CD4-positive, alpha-beta T cell (primary cell): ENCODE results near the gene TXNDC2. TPM values are rescaled to one million over a fixed set of nuclear protein-coding genes. Genes with fewer than 3 reads are reported as not detected.

Experiments
- ATAC-seq: fragments of 200-7000 bp; cut with Tn5 transposase; one replicate; pipeline ENCODE4 v1.10.0; 2022; ENCODE audit warnings: mild to moderate bottlenecking; ENCODE audit not compliant: poor library complexity
- CTCF ChIA-PET: fragments of 350-600 bp; sonication (Branson Sonifier 250); formaldehyde crosslinking; loops from one replicate; lab custom pipeline; 2021; ENCODE audit warnings: antibody characterized with exemption, inconsistent platforms; lab: Charles Lee
- POLR2A ChIA-PET: fragments of 350-600 bp; sonication (Branson Sonifier 250); formaldehyde crosslinking; loops from one replicate; lab custom pipeline; 2021; ENCODE audit warnings: antibody characterized with exemption, inconsistent platforms; lab: Charles Lee
- DNase-seq, 14 experiments: peaks; one replicate each; pipeline ENCODE4 v3.0.0-alpha.2; 2013 to 2020; ENCODE audit warnings: mixed read lengths in 2 of 14
- H3K27ac ChIP-seq, 2 donors: one replicate each; pipeline versions ENCODE4 v1.5.1 to v1.7.0; 2013; ENCODE audit warnings: low read length in 2 of 2, low read depth in 1 of 2, mild to moderate bottlenecking in 1 of 2
- H3K27me3 ChIP-seq, 2 experiments: 1 replicate in 1 of 2; 2 replicates in 1 of 2; pipeline versions ENCODE4 v1.6.1 to v1.7.0; 2013; ENCODE audit warnings: low read length in 2 of 2, control low read depth in 1 of 2, mild to moderate bottlenecking in 1 of 2, moderate library complexity in 1 of 2; ENCODE audit not compliant: insufficient read depth in 2 of 2, control insufficient read depth in 1 of 2
- H3K36me3 ChIP-seq: one replicate; pipeline ENCODE4 v1.6.1; 2013; ENCODE audit warnings: low read length, control low read depth; ENCODE audit not compliant: insufficient read depth
- H3K4me1 ChIP-seq: one replicate; pipeline ENCODE4 v1.6.1; 2013; ENCODE audit warnings: low read length, control low read depth; ENCODE audit not compliant: insufficient read depth
- H3K4me3 ChIP-seq: one replicate; pipeline ENCODE4 v1.5.1; 2013; ENCODE audit warnings: mild to moderate bottlenecking, low read length, moderate library complexity
- H3K9me3 ChIP-seq, 2 experiments: 1 replicate in 1 of 2; 2 replicates in 1 of 2; pipeline versions ENCODE4 v1.6.1 to v1.7.0; 2013; ENCODE audit warnings: low read length in 2 of 2, mild to moderate bottlenecking in 2 of 2, control low read depth in 1 of 2, moderate library complexity in 1 of 2; ENCODE audit not compliant: control insufficient read depth in 1 of 2, insufficient read depth in 1 of 2
- H3K27ac Mint-ChIP-seq: one replicate; pipeline ENCODE4 v1.8.0; 2020; ENCODE audit warnings: mixed read lengths
- H3K27me3 Mint-ChIP-seq: one replicate; pipeline ENCODE4 v1.8.0; 2021; ENCODE audit warnings: mixed read lengths
- H3K36me3 Mint-ChIP-seq: one replicate; pipeline ENCODE4 v1.8.0; 2021; ENCODE audit warnings: low read depth, mixed read lengths
- H3K4me1 Mint-ChIP-seq: one replicate; pipeline ENCODE4 v1.8.0; 2021; ENCODE audit warnings: low read depth, mixed read lengths
- H3K4me3 Mint-ChIP-seq: one replicate; pipeline ENCODE4 v1.8.0; 2020; ENCODE audit warnings: mild to moderate bottlenecking, mixed read lengths
- H3K9me3 Mint-ChIP-seq: one replicate; pipeline ENCODE4 v1.8.0; 2020; ENCODE audit warnings: mixed read lengths
- CTCF ChIP-seq: fragments of 200-600 bp; IDR thresholded peaks from one replicate; pipeline ENCODE4 v1.8.0; 2022; ENCODE audit warnings: antibody characterized with exemption, mild to moderate bottlenecking
- intact Hi-C, 2 experiments: fragments of 100-400 bp; cut with DNase I in 1 of 2; cut with micrococcal nuclease in 1 of 2; formaldehyde crosslinking; loops; one replicate each; pipeline versions ENCODE4 v1.15.1 to v1.9.0; 2023 to 2025; cut with DNase I, micrococcal nuclease
- total RNA-seq, 174 experiments: library from RNA in 2 of 174; stranded (reverse) in 2 of 174; gene quantifications; one replicate each; pipeline ENCODE4 v1.2.3 and lab custom pipeline; 2021 to 2026

TXNDC2 gene
- total RNA-seq, 2 experiments from 2014 or later: not detected

- TF ChIP-seq CTCF: no peak
Measured at GRCh38 chr18:9928646-9929259, 43.0 kb downstream of the TXNDC2 start.

GRCh38 chr18:9930299-9930884 lies 44.6 kb downstream of the TXNDC2 start:
- DNase-seq: no peak
- Histone ChIP-seq H3K4me1 (peaks cover 5% of the 10 kb centered on the region), H3K9me3 (no peaks in the 10 kb centered on the region), H3K27me3 (no peaks in the 10 kb centered on the region), H3K27ac (no peak overlapping the region), H3K4me3 (no peak overlapping the region), H3K36me3 (peaks cover 24% of the 10 kb centered on the region)
- H3K4me3 Mint-ChIP-seq: no peak overlapping the region
- ChIA-PET POLR2A (no interaction called here), CTCF (no interaction called here)
- H3K27me3 Mint-ChIP-seq: no peaks in the 10 kb centered on the region
- TF ChIP-seq CTCF: no peak
- H3K4me1 Mint-ChIP-seq: peaks cover 71% of the 10 kb centered on the region
- no peak for ATAC-seq
- no peak overlapping the region for H3K27ac Mint-ChIP-seq
- peaks cover 40% of the 10 kb centered on the region for H3K36me3 Mint-ChIP-seq
- intact Hi-C loops: no loop called here
- H3K9me3 Mint-ChIP-seq: no peaks in the 10 kb centered on the region

More at GRCh38 chr18:9928646-9929259, 43.0 kb downstream of the TXNDC2 start:
- no peak overlapping the region for H3K27ac ChIP-seq
- H3K4me1 Mint-ChIP-seq: peaks cover 69% of the 10 kb centered on the region
- ATAC-seq: no peak
- H3K27me3 Mint-ChIP-seq: no peaks in the 10 kb centered on the region
- no peaks in the 10 kb centered on the region for H3K9me3 ChIP-seq
- H3K27me3 ChIP-seq: no peaks in the 10 kb centered on the region
- peaks cover 7% of the 10 kb centered on the region for H3K4me1 ChIP-seq
- H3K36me3 Mint-ChIP-seq: peaks cover 32% of the 10 kb centered on the region
- peak overlapping the region; percentile 43 for H3K4me3 Mint-ChIP-seq
- peak overlapping the region; percentile 21 for H3K27ac Mint-ChIP-seq
- DNase-seq: no peak
- ChIA-PET CTCF (no interaction called here), POLR2A (no interaction called here)
- peaks cover 18% of the 10 kb centered on the region for H3K36me3 ChIP-seq
- intact Hi-C loops: no loop called here
- H3K9me3 Mint-ChIP-seq: no peaks in the 10 kb centered on the region
- no peak overlapping the region for H3K4me3 ChIP-seq

- Histone ChIP-seq H3K9me3 (no peaks in the 10 kb centered on the region), H3K36me3 (peaks cover 24% of the 10 kb centered on the region), H3K4me3 (no peak overlapping the region), H3K27me3 (no peaks in the 10 kb centered on the region), H3K4me1 (peaks cover 5% of the 10 kb centered on the region), H3K27ac (no peak overlapping the region)
- peaks cover 48% of the 10 kb centered on the region for H3K36me3 Mint-ChIP-seq
- no peak for TF ChIP-seq CTCF
- CTCF ChIA-PET: no interaction called here
- H3K4me1 Mint-ChIP-seq: peaks cover 64% of the 10 kb centered on the region
- H3K27ac Mint-ChIP-seq: no peak overlapping the region
- H3K9me3 Mint-ChIP-seq: no peaks in the 10 kb centered on the region
- intact Hi-C loops: no loop called here
- POLR2A ChIA-PET: no interaction called here
- ATAC-seq (no peak), DNase-seq (no peak)
- H3K27me3 Mint-ChIP-seq: no peaks in the 10 kb centered on the region
- H3K4me3 Mint-ChIP-seq: no peak overlapping the region
Measured at GRCh38 chr18:9931146-9931545, 45.4 kb downstream of the TXNDC2 start.
